Measurements from ENCODE around the gene PPBP.

DNA sequence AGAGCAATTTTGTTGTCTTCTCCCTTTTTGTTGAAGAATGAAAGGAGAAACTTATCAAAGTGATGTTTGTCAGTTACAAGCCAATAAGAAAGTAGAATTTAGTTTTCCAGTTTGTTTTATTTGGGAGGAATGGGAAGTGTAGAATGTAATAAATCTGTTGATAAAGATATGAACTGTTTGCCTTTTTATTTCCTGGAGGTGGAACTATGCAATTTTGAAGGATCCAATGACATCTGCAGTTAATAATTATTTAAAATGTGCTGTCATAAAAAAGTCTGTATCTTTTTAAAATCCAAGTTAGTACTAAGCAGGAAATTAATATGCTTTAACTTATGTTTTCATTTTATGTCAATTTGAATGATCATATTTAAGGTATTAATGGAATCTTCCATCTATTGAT is 51.0 kb downstream of the PPBP start:
- no peak for TF ChIP-seq POLR2A (IDR thresholded peaks at IDR 0.05)
- no peak for TF ChIP-seq CTCF (IDR thresholded peaks at IDR 0.05)

Measured in lower leg skin (tissue), 3 donors.